GM10248 (cell line): ENCODE measurements around the gene STEAP3.

ENCODE experiments used
- CTCF ChIA-PET: fragments of 300-600 bp; sonication (Branson Sonifier 250); formaldehyde crosslinking; extraction: SDS; loops from one replicate; lab custom pipeline; 2021; ENCODE audit warnings: antibody characterized with exemption; lab: Yijun Ruan, JAX
- POLR2A ChIA-PET: fragments of 350-650 bp; sonication (Branson Sonifier 250); formaldehyde crosslinking; extraction: SDS; loops from one replicate; lab custom pipeline; 2020; ENCODE audit warnings: antibody characterized with exemption; lab: Yijun Ruan, JAX
- DNase-seq: peaks from one replicate; pipeline ENCODE4 v3.0.0; 2012; ENCODE audit errors: extremely low spot score
- CTCF ChIP-seq: IDR thresholded peaks from 2 replicates; pipeline ENCODE4 v1.5.1; 2012; ENCODE audit warnings: mild to moderate bottlenecking, low read depth; ENCODE audit errors: extremely low read depth, missing control alignments, control extremely low read depth

Gene STEAP3

GRCh38 chr2:119292226-119292625 lies 68.6 kb downstream of the STEAP3 start:
- ChIA-PET CTCF (interaction anchor here (1.0 to 8.0 kb wide), 13 partner anchors 9 to 409 kb away, joined by 3 to 97 read pairs (median 8); no protein-coding TSS in a partner anchor), POLR2A (no interaction called here)
- no peak for TF ChIP-seq CTCF
- no peak for DNase-seq

GRCh38 chr2:119293254-119293653 lies 69.6 kb downstream of the STEAP3 start:
- ChIA-PET CTCF (interaction anchor here (1.6 to 8.0 kb wide), 3 partner anchors 9 to 410 kb away, joined by 8 to 97 read pairs (median 43); no protein-coding TSS in a partner anchor), POLR2A (no interaction called here)
- no peak for TF ChIP-seq CTCF

GRCh38 chr2:119293900-119294299 lies 70.3 kb downstream of the STEAP3 start:
- POLR2A ChIA-PET: no interaction called here
- no peak for TF ChIP-seq CTCF
- CTCF ChIA-PET: interaction anchor here (8.0 kb wide), 1 partner anchor 411 kb away, joined by 97 read pairs; no protein-coding TSS in a partner anchor

More at GRCh38 chr2:119293254-119293653, 69.6 kb downstream of the STEAP3 start:
- DNase-seq: no peak

GRCh38 chr2:119294671-119295070 lies 71.0 kb downstream of the STEAP3 start:
- CTCF ChIA-PET: interaction anchor here (0.7 to 8.0 kb wide), 2 partner anchors 16 to 412 kb away, joined by 3 to 97 read pairs; no protein-coding TSS in a partner anchor
- no peak for DNase-seq
- POLR2A ChIA-PET: no interaction called here
- no peak for TF ChIP-seq CTCF

More at GRCh38 chr2:119293900-119294299, 70.3 kb downstream of the STEAP3 start:
- no peak for DNase-seq

- DNase-seq: no peak
- CTCF ChIA-PET: interaction anchor here (0.7 to 8.0 kb wide), 2 partner anchors 15 to 413 kb away, joined by 3 to 97 read pairs; no protein-coding TSS in a partner anchor
- POLR2A ChIA-PET: no interaction called here
Observed at GRCh38 chr2:119295688-119296375, 72.2 kb downstream of the STEAP3 start.

More at GRCh38 chr2:119295688-119296375, 72.2 kb downstream of the STEAP3 start:
- TF ChIP-seq CTCF: no peak
